ENCODE data around the gene IKZF5. TPM values are rescaled to one million over a fixed set of nuclear protein-coding genes. Genes with fewer than 3 reads are reported as not detected.

Gene IKZF5
- total and polyA plus RNA-seq, 9 of the 15 experiments (the other 6 are each of a cell fraction or from before 2014, with no cell fraction given), result 3.8 to 19.6 (median 12.4) TPM

DNA sequence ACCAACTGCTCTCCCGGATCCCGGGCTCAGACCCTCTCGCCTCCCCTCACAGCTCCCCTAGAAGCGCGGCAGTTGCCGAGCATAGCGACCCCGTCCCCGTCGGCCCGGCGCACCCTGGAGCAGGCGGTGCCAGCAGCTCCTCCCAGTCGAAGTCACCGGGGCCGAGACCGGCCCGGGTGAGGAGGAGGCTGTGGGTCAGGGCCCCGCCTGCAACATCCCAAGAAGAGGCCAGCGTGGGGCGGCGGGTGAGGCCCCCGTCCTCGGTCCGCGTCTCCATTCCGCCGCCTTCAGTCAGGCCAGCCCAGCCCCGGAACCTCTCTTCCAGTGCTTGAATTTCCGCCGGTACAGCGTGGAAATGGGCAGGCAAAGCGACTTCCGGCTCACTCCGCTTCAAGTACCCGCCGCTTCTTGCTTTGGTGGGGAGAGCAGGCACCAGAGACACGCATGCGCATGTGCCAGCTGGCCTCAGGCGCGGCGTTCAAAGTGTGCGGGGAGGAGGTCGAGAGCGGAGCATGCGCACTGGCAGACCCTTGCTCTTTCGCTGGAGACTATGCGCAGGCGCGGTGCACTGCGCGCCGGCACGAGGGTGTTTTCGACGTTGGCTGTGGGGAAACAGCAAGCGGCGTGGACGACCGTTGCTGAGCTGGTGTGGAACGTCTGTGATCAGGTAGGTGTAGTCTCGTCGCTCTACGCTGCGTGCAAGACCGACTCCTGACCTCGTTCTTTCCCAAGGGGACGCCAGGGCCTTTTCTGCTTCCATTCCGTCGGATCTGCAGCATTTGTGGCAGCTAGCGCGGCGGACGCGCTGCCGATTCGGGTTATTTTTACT is 54.5 kb downstream of the IKZF5 start, which contains the start of gene C10orf88 (continued):
- TF ChIP-seq ARNT (IDR thresholded peaks at IDR 0.05) (no peak), ZNF695 (CRISPR knock-in tag; IDR thresholded peaks at IDR 0.05) (no peak), DIDO1 (tag; IDR thresholded peaks at IDR 0.05; ENCODE audit: low read depth) (no peak), ZNF282 (CRISPR knock-in tag; IDR thresholded peaks at IDR 0.05) (no peak), ELF4 (CRISPR knock-in tag; IDR thresholded peaks at IDR 0.05) (no peak), ZNF57 (CRISPR knock-in tag; IDR thresholded peaks at IDR 0.05) (no peak), BRD9 (IDR thresholded peaks at IDR 0.05; ENCODE audit: low read depth, partially characterized antibody) (no peak), ZNF324 (CRISPR knock-in tag; IDR thresholded peaks at IDR 0.05) (no peak), KHSRP (IDR thresholded peaks at IDR 0.05) (no peak), ZNF785 (CRISPR knock-in tag; IDR thresholded peaks at IDR 0.05) (no peak), FOXM1 (IDR thresholded peaks at IDR 0.05; ENCODE audit: low read depth) (no peak; the same call in 1 of the 2 replicates), FOXM1 (CRISPR knock-in tag; IDR thresholded peaks at IDR 0.05; ENCODE audit: low read depth) (no peak), MYC (IDR thresholded peaks at IDR 0.05; ENCODE audit: low read depth, low read length) (peak; percentile 52), MYC (CRISPR knock-in tag; IDR thresholded peaks at IDR 0.05; ENCODE audit: borderline replicate concordance, low read depth) (no peak), MXI1 (IDR thresholded peaks at IDR 0.05; ENCODE audit: low read depth, low read length) (peak; percentile 39; the same call in 1 of the 2 replicates), GABPB2 (CRISPR knock-in tag; conservative IDR thresholded peaks at IDR 0.05) (no peak), WHSC1 (IDR thresholded peaks at IDR 0.05; ENCODE audit: low read length) (no peak), SMAD2 (IDR thresholded peaks at IDR 0.05; ENCODE audit: low read depth, low read length) (no peak), FOXO4 (CRISPR knock-in tag; IDR thresholded peaks at IDR 0.05) (no peak), TCF7L2 (IDR thresholded peaks at IDR 0.05; ENCODE audit: low read depth, low read length) (peak; percentile 26; the same call in 1 of the 2 replicates), ZNF507 (tag; conservative IDR thresholded peaks at IDR 0.05) (no peak), SRSF9 (IDR thresholded peaks at IDR 0.05; ENCODE audit: borderline replicate concordance, low read depth, low read length) (no peak), KDM5B (IDR thresholded peaks at IDR 0.05; ENCODE audit: insufficient replicate concordance, low read depth, low read length) (peak; percentile 39), YBX1 (IDR thresholded peaks at IDR 0.05) (no peak), ZNF699 (CRISPR knock-in tag; IDR thresholded peaks at IDR 0.05; ENCODE audit: insufficient replicate concordance) (no peak), NR0B1 (IDR thresholded peaks at IDR 0.05; ENCODE audit: partially characterized antibody) (no peak), TAF15 (IDR thresholded peaks at IDR 0.05; ENCODE audit: low read depth, low read length) (no peak)
- TF ChIP-seq, protein P1, sequence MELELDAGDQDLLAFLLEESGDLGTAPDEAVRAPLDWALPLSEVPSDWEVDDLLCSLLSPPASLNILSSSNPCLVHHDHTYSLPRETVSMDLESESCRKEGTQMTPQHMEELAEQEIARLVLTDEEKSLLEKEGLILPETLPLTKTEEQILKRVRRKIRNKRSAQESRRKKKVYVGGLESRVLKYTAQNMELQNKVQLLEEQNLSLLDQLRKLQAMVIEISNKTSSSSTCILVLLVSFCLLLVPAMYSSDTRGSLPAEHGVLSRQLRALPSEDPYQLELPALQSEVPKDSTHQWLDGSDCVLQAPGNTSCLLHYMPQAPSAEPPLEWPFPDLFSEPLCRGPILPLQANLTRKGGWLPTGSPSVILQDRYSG (tag; conservative IDR thresholded peaks at IDR 0.05; ENCODE audit: low read depth), result no peak

All from K562 (cell line).